Measurements from ENCODE around the gene BACH2. TPM values are rescaled to one million over a fixed set of nuclear protein-coding genes. Genes with fewer than 3 reads are reported as not detected.

The BACH2 gene
- total RNA-seq, 1 donor: 3.6 TPM

DNA sequence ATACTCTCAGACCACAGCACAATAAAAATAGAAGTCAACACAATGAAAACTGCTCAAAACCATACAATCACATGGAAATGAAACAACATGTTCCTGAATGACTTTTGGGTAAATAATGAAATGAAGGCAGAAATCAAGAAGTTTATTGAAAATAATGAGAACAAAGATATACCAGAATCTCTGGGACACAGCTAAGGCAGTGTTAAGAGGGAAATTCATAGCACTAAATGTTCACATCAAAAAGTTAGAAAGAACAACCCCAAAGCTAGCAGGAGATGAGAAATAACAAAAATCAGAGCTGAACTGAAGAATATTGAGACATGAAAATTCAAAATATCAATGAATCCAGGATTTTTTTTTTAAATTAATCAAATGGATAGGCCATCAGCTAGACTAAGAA, 183.3 kb downstream of the BACH2 start:
- TF ChIP-seq, protein P1, sequence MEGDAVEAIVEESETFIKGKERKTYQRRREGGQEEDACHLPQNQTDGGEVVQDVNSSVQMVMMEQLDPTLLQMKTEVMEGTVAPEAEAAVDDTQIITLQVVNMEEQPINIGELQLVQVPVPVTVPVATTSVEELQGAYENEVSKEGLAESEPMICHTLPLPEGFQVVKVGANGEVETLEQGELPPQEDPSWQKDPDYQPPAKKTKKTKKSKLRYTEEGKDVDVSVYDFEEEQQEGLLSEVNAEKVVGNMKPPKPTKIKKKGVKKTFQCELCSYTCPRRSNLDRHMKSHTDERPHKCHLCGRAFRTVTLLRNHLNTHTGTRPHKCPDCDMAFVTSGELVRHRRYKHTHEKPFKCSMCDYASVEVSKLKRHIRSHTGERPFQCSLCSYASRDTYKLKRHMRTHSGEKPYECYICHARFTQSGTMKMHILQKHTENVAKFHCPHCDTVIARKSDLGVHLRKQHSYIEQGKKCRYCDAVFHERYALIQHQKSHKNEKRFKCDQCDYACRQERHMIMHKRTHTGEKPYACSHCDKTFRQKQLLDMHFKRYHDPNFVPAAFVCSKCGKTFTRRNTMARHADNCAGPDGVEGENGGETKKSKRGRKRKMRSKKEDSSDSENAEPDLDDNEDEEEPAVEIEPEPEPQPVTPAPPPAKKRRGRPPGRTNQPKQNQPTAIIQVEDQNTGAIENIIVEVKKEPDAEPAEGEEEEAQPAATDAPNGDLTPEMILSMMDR (IDR thresholded peaks at IDR 0.05; ENCODE audit: extremely low read depth, low read depth, low read length): no peak

DNA sequence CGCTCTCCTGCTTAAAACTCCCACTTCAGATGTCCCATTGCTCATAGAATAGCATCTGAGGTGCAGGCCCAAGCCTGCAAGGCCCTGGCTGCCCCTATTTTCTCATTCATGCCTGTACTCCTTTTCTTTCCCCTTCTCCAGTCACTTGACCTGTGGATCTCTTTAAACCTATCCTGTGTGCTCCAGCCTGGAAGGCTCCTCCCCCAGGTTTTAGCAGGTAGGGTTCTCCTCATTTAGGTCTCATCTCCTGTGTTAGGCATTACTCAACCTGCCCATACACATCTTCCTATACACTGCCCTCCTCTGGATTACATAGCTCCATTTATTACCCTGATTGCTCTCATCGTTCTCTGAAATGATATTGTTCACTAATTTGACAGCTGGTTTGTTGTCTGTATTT, 185.3 kb downstream of the BACH2 start:
- Histone ChIP-seq H3K36me3 (ENCODE audit: insufficient read depth, low read length) (no peaks in the 10 kb centered on the region), H3K4me2 (ENCODE audit: insufficient read depth, low read length) (no peak overlapping the region), H3K9me3 (ENCODE audit: low read depth, low read length) (peaks cover 3% of the 10 kb centered on the region), H2AFZ (ENCODE audit: low read length) (no peak overlapping the region), H4K20me1 (ENCODE audit: insufficient read depth, low read length) (no peaks in the 10 kb centered on the region), H3K4me3 (ENCODE audit: insufficient read depth, low read length) (no peak overlapping the region), H3K27ac (ENCODE audit: low read depth, low read length) (no peak overlapping the region), H3K4me1 (ENCODE audit: insufficient read depth, low read length) (no peaks in the 10 kb centered on the region), H3K79me2 (ENCODE audit: insufficient read depth, low read length) (no peaks in the 10 kb centered on the region), H3K27me3 (ENCODE audit: insufficient read depth, low read length) (no peaks in the 10 kb centered on the region)
- TF ChIP-seq, protein P1 (IDR thresholded peaks at IDR 0.05; ENCODE audit: extremely low read depth, low read depth, low read length): no peak
- DNase-seq (ENCODE audit: insufficient read length, low spot score, missing footprints): no peak

More for the DNA sequence above, 183.3 kb downstream of the BACH2 start:
- no peaks in the 10 kb centered on the region for H3K79me2 ChIP-seq (ENCODE audit: insufficient read depth, low read length)
- no peak overlapping the region for H3K4me2 ChIP-seq (ENCODE audit: insufficient read depth, low read length)
- no peak overlapping the region for H3K27ac ChIP-seq (ENCODE audit: low read depth, low read length)
- no peaks in the 10 kb centered on the region for H4K20me1 ChIP-seq (ENCODE audit: insufficient read depth, low read length)
- DNase-seq (ENCODE audit: insufficient read length, low spot score, missing footprints): no peak
- no peaks in the 10 kb centered on the region for H3K4me1 ChIP-seq (ENCODE audit: insufficient read depth, low read length)
- H3K9me3 ChIP-seq (ENCODE audit: low read depth, low read length): peaks cover 3% of the 10 kb centered on the region
- no peaks in the 10 kb centered on the region for H3K36me3 ChIP-seq (ENCODE audit: insufficient read depth, low read length)
- H2AFZ ChIP-seq (ENCODE audit: low read length): no peak overlapping the region
- H3K27me3 ChIP-seq (ENCODE audit: insufficient read depth, low read length): no peaks in the 10 kb centered on the region
- H3K4me3 ChIP-seq (ENCODE audit: insufficient read depth, low read length): no peak overlapping the region

DNA sequence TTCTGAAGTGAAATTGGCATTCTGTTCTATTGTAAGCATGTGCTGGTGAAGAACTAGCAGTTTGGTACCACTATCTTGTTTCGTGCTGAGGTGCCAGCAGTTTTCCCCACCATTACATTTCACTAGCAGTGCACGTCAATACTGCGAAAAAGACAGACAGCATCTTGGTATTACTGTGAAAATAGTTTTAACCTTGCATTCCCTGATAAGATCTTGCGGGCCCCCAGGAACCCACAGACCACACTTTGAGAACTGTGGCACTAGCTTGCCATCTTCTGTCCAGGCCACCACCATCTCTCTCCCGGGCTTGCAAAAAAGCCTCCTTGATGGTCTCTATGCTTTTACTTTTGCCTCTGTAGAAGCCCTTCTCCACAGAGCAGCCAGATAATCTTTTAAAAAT, 185.7 kb downstream of the BACH2 start:
- no peak for DNase-seq (ENCODE audit: insufficient read length, low spot score, missing footprints)
- H3K4me2 ChIP-seq (ENCODE audit: insufficient read depth, low read length): no peak overlapping the region
- H4K20me1 ChIP-seq (ENCODE audit: insufficient read depth, low read length): no peaks in the 10 kb centered on the region
- H3K9me3 ChIP-seq (ENCODE audit: low read depth, low read length): peaks cover 3% of the 10 kb centered on the region
- no peaks in the 10 kb centered on the region for H3K4me1 ChIP-seq (ENCODE audit: insufficient read depth, low read length)
- no peaks in the 10 kb centered on the region for H3K79me2 ChIP-seq (ENCODE audit: insufficient read depth, low read length)
- no peak overlapping the region for H3K27ac ChIP-seq (ENCODE audit: low read depth, low read length)
- TF ChIP-seq, protein P1 (IDR thresholded peaks at IDR 0.05; ENCODE audit: extremely low read depth, low read depth, low read length): no peak
- H3K4me3 ChIP-seq (ENCODE audit: insufficient read depth, low read length): no peak overlapping the region
- H2AFZ ChIP-seq (ENCODE audit: low read length): no peak overlapping the region
- H3K27me3 ChIP-seq (ENCODE audit: insufficient read depth, low read length): no peaks in the 10 kb centered on the region
- no peaks in the 10 kb centered on the region for H3K36me3 ChIP-seq (ENCODE audit: insufficient read depth, low read length)

DNA sequence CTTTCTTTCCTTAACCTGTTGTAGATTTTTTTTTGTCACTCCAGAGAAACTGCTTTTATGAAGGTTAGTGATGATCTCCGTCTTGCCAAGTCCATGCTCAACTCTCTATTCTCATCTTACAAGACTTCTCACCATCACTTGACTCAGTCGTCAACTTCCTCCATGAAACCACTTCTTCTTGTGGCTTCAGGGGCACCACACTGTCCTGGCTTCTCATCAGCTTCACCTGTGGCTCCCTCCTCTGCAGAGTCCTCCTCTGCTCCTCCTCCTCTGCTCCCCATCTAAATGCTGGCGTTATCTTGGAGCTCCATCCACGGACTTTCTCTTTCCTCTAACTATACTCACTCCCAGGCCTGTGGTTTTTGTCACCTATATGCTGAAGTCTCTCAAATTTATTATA, 187.5 kb downstream of the BACH2 start:
- Histone ChIP-seq H3K27me3 (ENCODE audit: insufficient read depth, low read length) (no peaks in the 10 kb centered on the region), H3K4me2 (ENCODE audit: insufficient read depth, low read length) (no peak overlapping the region), H2AFZ (ENCODE audit: low read length) (no peak overlapping the region), H3K79me2 (ENCODE audit: insufficient read depth, low read length) (no peaks in the 10 kb centered on the region), H3K4me3 (ENCODE audit: insufficient read depth, low read length) (no peak overlapping the region), H3K9me3 (ENCODE audit: low read depth, low read length) (peaks cover 3% of the 10 kb centered on the region), H4K20me1 (ENCODE audit: insufficient read depth, low read length) (no peaks in the 10 kb centered on the region), H3K36me3 (ENCODE audit: insufficient read depth, low read length) (no peaks in the 10 kb centered on the region), H3K4me1 (ENCODE audit: insufficient read depth, low read length) (no peaks in the 10 kb centered on the region), H3K27ac (ENCODE audit: low read depth, low read length) (no peak overlapping the region)
- no peak for DNase-seq (ENCODE audit: insufficient read length, low spot score, missing footprints)
- TF ChIP-seq, protein P1 (IDR thresholded peaks at IDR 0.05; ENCODE audit: extremely low read depth, low read depth, low read length): no peak
